ENCODE measurements around the gene MAP3K20. TPM values are rescaled to one million over a fixed set of nuclear protein-coding genes. Genes with fewer than 3 reads are reported as not detected.
A peak's percentile ranks its signal among the peaks of the same experiment; 100 is the strongest.

Gene MAP3K20
- total and polyA plus RNA-seq, 2 experiments from 2014 or later = 7.6 to 9.6 TPM

GRCh38 chr2:173185437-173185836 lies 109.8 kb downstream of the MAP3K20 start (continued):
- TF ChIP-seq ZNF331 (CRISPR knock-in tag; IDR thresholded peaks at IDR 0.05; ENCODE audit: low read depth) = no peak
- TF ChIP-seq NANOG (IDR thresholded peaks at IDR 0.05; ENCODE audit: borderline replicate concordance) = no peak
- no peak for TF ChIP-seq ZNF462 (CRISPR knock-in tag; IDR thresholded peaks at IDR 0.05)
- TF ChIP-seq CREB1 (CRISPR knock-in tag; IDR thresholded peaks at IDR 0.05; ENCODE audit: low read depth) = no peak
- TF ChIP-seq CTCF (conservative IDR thresholded peaks at IDR 0.05; ENCODE audit: low read depth in 2 of 2) = no peak
- no peak for TF ChIP-seq STAT1 (IDR thresholded peaks at IDR 0.05; ENCODE audit: unreplicated experiment)

GRCh38 chr2:173187941-173188788 lies 112.5 kb downstream of the MAP3K20 start:
- no peak overlapping the region for H3K4me2 ChIP-seq
- Mint-ChIP-seq H3K4me3 (no peak overlapping the region), H3K27me3 (ENCODE audit: insufficient read depth, low read depth, poor library complexity) (no peaks in the 10 kb centered on the region), H3K9me3 (no peaks in the 10 kb centered on the region), H3K4me1 (peaks cover 61% of the 10 kb centered on the region), H3K27ac (peak overlapping the region; percentile 77), H3K36me3 (ENCODE audit: low read depth) (no peaks in the 10 kb centered on the region)
- H3K27me3 ChIP-seq (ENCODE audit: insufficient read depth) = no peaks in the 10 kb centered on the region
- peaks cover 43% of the 10 kb centered on the region for H3K4me1 ChIP-seq (ENCODE audit: insufficient read depth)
- no peaks in the 10 kb centered on the region for H3K36me3 ChIP-seq (ENCODE audit: insufficient read depth)
- no peak overlapping the region for H3K4me3 ChIP-seq
- no peaks in the 10 kb centered on the region for H3F3A ChIP-seq (replicated peaks; ENCODE audit: low read depth)
- H3K27ac ChIP-seq (ENCODE audit: low read depth) = no peak overlapping the region
- no peaks in the 10 kb centered on the region for H4K20me1 ChIP-seq (replicated peaks; ENCODE audit: insufficient read depth)
- no peak overlapping the region for H2AFZ ChIP-seq
- ATAC-seq (no peak), DNase-seq (ENCODE audit: low spot score) (no peak)
- no peaks in the 10 kb centered on the region for H3K9me2 ChIP-seq (ENCODE audit: insufficient read depth)
- TF ChIP-seq ZNF114 (CRISPR knock-in tag; IDR thresholded peaks at IDR 0.05) (no peak), CTCF (conservative IDR thresholded peaks at IDR 0.05; ENCODE audit: low read depth in 2 of 2) (no peak), ZNF331 (CRISPR knock-in tag; IDR thresholded peaks at IDR 0.05; ENCODE audit: low read depth) (no peak)
- H3K79me2 ChIP-seq (replicated peaks; ENCODE audit: insufficient read depth) = no peaks in the 10 kb centered on the region
